ENCODE results near the gene OTOG.

The OTOG gene

DNA sequence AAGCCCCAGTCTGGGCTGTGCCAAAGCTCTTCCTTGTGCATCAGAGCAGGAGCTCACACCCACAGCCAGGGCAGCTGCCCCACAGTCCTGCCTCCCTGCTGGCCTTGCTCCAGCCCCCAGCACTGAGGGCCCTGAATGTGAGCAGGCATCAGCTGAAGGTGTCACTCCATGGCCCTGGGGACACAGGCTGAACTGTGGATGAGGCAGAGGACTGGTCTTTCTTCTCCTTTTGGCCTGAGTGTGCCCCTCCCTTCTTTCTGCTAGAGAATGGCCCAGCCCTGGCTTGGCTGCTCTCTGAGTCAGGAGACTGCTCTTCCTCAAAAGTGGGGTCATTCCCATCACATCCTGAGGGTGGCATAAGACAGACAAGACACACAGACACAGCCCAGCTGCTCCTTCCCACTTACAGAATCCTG, 16.2 kb downstream of the OTOG start:
- DNase-seq = no peak

DNA sequence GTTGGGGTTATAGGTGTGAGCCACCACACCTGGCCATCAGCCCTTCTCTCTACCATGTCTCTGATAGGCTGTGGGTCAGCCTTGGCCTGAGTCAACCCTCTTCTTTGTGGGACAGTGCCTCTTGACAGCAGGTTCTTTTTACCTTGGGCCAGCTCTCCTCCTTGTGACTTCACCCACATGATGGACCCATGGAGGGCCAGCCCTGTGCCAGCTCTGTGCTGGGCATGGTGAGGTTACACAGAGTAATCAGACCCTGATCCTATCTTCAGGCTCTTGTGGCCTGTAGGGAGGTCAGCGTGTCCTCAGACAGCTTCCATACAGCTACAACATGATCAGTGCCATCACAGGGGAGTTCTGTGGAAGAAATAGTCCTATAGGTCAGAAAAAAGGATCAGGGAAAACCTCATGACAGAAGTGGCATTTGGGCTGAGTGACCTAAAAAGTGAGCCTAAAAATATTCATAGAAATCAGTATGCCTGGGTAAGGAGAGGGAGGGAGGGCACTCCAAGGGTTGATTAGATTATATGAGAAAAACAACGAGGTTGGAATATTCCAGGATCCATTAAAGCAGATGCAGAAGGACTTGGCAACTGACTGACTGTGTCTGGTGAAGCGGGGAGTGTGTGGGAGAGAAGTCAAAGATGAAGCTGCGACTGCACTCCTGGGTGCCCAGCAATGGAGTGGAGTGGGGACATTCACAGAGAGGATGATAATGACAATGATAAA, 17.1 kb downstream of the OTOG start:
- DNase-seq = no peak

DNA sequence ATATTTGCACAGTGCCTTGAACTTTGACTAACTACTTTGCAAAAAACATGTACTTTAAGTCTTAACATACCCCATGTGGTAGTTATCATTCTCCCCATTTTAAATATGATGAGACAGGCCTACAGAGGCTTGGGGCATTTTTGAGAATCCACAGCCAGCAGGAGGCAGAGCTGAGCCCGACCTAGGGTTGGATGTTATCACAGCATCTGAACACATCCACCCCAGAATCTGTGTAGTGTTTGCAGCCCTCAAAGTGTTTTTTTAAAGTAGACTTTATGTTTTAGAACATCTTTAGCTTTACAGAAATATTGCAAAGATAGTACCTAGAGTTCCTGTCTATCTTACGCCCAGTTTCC, 17.6 kb downstream of the OTOG start:
- DNase-seq = peak; percentile 13

DNA sequence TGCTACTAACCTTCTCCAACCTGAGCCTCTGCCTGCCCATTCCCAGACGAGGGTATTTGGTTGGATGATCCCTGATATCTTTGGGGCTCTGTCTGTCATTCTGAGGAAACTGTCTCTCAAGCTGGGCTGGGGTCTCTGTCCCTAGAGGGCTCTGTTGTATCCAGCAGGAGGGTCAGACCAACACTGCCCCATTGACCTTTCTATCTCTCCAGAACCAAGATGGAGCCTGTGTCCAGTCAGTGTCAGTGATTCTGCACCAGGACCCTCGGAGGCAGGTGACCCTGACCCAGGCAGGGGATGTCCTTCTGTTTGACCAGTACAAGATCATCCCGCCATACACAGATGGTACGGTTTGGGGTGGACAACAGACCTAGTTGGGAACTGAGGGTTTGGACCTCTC, 21.9 kb downstream of the OTOG start:
- DNase-seq = no peak

DNA sequence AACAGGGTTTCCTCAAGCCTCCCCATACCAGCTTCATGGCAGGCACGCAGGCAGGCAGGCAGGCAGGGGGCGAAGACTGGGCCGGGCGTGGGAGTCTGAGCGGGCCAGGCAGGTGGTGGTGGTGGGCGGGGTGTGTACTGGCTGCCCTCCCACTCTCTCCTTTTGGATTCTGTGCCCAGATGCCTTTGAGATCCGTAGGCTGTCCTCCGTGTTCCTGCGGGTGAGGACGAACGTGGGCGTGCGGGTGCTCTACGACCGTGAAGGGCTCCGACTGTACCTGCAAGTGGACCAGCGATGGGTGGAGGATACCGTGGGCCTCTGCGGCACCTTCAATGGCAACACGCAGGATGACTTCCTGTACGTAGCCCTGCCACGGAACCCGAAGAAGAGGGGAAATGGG, 23.0 kb downstream of the OTOG start:
- DNase-seq = no peak

DNA sequence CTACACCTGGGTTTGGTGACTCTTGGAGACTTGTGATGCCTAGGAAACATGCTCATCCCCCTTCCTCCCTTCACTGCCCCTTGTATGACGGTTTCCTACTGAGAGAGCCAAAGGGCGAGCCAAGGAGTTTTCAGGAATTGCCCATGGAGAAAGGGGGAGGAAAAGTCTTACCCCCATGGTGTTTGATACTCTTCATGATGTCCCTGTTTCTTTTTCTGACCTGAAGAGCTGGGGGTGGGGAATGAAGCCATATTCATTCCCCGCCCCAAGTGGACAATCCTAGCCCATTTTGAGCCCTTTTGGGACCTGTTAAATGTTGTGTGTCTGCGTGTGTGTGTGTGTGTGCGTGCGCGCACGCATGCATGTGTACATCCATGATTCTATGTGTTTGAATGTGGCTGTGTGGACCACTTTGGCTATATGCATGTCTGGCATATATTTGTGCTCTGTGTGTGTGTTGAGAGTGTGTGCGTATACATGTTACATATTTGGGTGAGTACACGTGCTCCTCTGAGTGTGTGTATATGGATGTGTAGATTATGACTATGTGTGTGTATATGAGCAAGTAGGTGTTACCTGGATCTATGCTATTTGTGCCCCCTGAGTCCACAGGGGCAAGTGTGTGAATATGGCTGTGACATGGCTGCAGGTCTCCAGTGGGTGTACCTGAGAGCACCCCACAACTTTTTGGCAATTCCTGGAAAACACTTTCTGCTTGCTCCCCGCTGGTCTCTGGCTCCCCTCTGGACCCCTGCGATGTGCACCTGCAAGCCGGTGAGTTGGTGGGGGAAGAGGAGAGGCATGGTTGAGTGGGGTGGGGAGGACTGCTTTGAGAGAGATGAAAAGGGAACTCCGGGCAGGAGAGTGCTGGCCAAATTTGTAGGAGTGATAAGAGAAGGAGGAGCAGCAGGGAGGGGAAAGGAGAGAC, 24.6 kb downstream of the OTOG start:
- no peak for DNase-seq

DNA sequence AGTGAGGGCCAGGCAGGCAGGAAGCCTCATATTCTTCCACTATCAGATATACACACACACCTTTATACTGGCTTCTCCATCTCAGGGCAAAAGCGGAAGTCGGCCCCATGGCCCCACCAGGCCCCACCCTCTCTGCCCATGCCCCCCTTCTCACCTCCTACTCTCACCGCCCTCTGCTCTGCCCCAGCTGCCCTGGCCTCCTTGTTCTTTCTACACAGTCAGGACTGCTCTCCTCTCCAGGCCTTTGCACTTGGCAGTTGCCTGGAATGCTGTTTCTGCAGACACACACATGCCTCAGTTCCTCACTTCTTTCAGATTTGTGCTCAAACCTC, 25.3 kb downstream of the OTOG start:
- DNase-seq = no peak

DNA sequence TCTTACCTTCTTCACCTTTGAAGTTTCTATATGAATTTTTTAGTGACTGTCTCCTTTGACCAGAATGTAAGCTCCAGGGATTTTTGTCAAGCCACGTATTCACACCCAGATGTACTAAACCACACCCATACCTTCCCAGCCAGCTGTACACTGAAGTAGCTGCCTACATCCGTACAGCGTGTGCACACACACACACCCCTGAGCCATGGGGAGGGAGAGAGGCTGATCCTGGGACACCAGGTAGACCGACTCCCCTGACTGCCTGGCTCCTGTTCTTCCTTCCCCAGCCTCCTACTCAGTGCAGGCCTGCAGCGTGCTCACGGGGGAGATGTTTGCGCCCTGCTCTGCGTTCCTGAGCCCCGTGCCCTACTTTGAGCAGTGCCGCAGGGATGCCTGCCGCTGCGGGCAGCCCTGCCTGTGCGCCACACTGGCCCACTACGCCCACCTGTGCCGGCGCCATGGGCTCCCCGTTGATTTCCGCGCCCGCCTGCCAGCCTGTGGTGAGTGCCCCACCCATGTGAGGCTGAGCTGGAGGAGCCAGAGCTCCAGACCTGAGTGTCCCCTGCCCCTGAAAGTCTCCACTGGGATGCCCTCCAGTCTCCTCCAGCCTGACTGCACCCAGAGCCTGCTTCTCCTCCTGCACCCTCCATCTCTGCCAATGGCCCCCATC, 25.9 kb downstream of the OTOG start:
- no peak for DNase-seq

DNA sequence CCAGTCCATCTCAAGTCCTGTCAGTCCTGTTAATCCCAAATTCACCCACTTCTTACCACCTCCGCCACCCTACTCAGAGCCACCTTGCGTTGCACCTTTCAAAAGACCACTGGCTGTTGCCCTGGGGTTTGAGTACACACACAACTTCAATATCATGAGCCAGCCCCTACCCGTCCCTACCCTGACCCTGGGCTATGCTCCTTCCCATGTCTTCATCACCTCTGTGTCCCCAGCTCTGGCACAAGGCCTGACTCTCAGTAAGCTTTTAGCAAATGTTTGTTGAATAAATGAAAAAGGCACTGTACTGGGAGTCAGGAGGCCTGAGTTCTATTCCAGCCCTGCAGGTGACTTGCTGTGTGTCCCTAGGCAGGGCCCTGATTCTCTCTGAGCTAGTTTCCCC, 26.5 kb downstream of the OTOG start:
- no peak for DNase-seq

DNA sequence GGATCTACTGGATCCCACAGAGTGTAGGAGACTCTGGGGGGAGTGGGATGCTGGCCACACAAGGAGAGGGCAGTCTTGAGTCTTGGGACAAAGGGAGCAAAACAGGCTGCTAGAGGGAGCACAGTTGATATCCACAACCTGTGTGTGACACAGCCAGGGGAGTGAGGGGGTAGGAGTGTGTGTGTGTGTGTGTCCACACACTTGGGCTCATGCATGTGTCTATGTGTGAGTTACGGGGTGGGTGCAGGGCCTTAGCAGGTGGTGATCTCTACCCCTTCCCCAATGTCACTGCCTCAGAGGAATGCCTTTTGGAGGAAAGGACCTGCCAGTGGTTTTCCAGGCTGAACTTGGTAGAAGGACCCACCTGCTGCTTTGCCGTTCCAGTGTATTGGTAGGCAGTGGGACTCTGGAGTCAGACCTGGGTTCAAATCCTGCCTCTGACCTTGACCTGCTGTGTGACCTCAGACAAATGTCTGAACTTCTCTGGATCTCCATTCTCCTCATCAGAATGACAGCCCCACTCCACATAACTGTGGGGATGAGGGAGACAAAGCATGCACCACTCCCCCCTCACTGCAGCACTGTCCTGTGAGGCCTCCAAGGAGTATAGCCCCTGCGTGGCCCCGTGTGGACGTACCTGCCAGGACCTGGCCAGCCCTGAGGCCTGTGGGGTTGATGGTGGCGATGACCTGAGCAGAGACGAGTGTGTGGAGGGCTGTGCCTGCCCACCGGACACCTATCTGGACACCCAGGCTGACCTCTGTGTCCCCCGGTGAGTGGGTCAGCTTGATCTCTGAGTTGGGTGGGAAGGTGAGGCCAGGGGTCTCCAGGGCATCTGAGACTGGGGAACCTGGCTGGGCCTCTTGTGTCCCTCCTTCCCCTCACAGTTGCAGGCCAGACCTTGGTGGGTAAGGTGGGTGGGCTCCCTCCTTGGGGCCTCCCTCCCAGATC, 27.4 kb downstream of the OTOG start:
- DNase-seq = no peak

DNA sequence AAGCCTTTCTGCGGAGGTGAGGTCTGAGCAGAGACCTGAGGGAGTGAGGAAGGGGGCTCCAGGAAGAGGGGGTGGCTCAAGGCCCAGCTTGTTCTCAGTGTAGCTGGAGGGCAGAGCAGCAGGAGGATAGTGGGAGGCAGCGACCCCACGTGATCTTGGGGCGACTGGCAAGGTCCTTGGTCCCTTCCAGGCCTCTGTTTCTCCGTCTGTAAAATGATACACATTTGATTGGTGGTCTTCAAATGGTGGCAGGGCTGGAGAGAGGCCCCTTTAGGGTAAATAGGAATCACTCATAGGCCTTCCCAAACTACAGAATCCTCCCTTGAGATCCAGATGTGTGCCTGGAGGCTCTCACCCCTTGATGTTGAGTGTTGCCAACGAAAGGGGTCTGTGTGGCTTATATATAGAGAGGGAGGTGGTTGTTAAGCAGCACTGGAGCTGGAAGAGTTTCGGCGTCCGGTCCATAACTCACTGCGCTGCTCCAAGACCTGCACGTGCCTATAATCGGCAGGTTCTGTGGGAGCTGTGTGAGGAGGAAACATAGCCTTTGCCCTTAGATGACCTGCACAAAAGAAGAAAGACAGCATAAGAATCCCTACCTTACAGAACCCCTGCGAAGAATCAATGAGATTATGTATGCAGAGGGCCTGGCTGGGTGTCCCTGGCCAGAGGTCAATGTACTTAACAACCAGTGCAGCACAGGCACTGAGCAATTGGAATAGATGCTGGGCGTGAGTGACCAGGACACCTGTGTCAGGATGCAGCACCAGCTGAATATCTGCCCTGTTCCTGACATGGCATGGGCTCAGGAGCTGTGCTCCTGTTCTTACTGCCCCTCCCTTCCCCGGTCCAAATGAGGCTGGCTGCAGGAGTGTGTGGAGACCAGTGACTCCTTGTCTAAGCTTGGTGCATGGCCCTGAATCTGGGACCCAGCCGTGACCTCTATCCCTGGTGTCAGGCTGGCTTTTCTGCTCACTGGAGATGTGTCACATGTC, 28.7 kb downstream of the OTOG start:
- DNase-seq = no peak

DNA sequence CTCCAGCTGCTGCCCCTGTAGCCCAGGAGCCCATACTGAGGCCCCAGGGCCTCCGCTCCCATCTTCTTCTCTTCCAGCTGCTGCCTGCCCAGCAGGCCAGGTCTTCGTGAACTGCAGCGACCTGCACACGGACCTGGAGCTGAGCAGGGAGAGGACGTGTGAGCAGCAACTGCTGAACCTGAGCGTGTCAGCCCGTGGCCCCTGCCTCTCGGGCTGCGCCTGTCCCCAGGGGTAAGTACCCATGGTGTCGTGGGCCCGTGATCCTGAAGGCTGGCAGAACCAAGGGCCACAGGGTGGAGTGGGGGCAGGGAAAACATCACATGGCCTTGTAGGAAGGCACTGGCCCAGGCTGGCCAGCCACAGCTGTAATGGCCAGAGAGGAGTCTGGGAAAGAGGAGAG, 31.2 kb downstream of the OTOG start:
- DNase-seq = no peak

DNA sequence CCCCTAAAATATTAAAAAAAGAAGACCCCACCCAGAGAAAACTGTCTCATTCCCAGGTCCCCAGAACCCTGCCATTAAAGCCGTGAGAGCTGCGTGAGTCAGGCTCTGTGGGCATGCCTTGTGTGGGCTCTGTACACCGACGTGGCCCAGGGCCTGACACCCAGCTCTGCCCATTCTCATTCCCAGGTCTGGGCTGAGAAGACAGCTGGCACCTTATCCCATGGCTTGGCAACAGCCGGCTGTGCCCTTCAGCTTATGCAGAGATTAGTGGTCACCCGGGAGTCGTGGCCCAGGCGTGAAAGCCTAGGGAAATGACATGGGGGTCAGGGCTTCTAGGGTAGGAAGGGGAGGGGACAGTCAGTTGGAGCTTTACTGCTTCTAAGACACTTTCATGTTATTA, 31.9 kb downstream of the OTOG start:
- no peak for DNase-seq

DNA sequence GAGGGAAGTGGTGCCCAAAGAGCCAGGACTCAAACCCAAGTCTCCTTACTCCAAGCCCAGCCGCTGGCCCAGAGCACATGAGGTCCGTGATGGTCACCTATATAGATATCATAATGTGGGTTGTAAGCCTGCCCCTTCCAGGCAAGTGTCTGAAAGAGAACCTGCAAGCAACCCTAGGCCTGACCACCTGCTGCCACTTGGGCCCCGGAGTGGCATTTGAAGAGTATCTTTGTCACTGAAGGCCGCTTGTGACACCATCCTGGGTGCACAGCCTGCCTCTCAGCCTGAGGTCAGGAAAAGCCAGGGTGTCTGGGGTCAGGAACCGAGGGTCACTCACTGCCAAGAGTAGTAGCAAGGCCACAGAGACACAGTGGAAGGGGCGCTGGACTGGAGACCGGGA, 32.4 kb downstream of the OTOG start:
- DNase-seq = no peak

DNA sequence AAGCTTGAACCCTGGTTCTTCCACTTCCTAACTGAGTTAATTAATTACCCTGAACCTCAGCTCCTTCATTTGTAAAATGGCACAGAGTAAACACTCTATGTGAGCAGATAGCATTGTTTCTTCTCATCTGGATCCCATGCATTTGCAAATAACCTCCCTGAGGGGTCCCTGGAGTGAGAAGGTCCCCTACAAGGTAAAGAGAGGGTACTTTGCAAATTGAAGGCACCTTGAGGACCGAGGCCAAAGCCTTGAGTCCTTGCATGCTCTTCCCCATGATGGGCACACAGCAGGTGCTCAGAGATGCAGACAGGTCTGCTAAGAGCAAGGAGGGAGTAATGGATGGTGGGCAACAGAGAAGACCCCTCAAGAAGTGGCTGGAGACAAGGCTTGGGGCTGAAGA, 33.2 kb downstream of the OTOG start:
- no peak for DNase-seq

DNA sequence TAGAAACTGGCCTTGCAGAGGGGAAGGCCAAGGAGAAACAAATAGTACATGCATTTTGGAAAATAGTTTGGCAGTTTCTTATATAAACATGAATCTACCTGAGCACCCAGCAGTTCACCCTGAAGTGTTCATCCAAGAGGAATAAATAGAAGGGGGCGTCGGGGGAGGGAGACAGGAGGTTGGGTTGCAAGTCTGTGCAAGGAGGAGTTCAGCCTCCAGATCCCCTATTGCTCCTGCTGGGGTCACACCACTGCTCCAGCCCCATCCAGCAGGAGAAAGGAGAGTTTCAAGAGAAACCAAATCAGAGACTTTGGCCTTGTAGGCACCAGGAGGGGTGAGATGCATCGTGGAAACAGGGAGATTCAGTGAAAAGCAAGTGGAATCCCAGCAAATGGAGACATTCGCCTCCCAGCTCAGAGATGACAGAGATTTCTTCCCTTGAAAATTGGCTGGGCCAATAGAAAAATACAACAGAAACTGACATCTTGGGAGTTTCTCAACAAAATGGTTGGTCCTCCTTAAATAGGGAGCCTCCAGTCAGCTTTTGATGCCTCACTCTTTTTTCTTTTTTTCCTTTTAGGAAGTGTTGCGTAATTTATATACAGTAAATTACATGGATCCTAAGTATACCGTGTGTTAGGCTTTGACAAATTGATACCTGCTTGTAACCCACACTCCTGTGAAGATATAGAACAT, 34.1 kb downstream of the OTOG start:
- no peak for DNase-seq

DNA sequence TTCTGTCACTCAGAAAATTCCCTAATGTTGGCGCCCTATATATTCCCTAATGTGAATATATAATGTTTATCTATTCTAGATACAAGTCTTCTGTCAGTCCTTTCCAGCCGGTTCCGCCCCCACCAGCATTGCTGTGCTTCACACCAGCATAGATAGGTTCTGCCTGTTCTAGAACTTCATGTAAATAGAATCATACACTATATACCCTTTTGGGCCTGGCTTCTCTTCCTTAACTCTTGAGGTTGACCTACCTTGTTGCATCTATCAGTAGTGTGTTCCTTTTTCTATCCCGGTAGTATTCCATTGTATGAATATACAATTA, 34.6 kb downstream of the OTOG start:
- no peak for DNase-seq

DNA sequence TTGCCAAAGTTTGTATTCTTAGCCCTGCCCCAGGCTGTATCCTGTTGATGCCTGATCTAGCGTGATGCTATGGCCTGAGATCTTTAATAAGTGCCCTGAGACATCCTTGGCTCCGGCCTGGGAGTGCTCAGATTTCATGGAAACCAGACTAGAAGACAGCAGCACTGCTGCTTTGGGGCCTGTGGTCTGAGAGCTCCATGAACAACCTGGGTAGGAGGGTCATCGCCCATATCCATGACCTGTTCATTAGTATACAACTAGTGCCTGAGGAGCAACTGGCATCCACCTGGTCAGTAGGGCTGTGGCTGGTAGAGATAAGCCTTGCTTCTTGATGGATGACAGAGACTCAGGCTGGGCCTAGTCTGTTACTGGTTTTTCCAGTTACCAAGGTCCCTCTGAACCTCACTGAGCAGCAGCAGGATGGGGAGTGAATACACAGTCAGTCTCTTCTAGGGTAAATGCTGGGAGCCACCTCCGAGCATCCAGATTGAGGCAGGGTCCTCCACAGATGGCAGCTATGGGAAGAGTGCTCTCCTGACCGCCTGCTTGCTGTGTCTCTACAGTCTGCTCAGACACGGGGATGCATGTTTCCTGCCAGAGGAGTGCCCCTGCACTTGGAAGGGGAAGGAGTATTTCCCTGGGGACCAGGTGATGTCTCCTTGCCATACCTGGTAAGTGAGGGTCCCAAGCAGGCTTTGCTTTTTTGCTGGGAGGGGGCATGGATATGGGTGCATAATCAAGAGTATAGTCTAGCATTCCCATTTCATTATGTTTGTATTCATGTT, 39.0 kb downstream of the OTOG start:
- no peak for DNase-seq

DNA sequence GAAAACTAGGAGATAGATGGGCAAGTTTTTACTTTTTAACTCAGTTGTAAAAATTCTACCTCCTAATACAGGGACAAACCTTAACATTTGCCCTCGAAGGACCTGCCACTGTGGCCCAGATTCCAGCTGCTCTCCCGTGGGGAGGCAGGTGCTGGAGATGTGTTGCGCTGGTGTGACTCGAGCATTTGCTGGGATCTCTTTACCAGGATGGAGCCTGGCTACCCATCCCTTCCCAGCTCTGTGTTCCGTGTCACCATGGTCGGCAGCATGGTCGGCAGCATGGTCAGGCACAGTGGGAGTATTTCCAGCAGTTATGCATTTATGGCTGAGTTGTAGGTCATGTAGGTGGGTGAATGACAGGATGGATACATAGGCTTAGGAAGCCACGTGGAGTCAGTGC, 41.1 kb downstream of the OTOG start:
- DNase-seq = no peak

DNA sequence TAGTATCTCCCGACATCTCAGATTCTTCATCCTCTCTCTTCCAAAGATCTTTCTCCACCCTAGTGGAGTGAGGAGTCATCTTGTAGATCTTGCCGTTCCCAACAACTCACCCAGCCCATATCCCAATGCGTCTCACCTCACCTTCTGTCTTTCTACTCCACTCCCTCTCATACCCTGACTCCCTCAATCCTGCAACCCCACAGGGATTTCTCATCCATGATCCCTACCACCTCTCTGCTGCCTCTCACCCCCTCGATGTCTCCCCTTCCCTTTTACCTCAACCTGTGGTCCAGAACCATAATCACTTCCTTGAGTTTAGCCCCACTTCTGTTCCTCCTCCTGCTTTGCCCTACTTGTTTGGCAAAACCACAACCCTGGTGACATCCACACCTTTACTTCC, 41.7 kb downstream of the OTOG start:
- DNase-seq = no peak

All from activated CD4-positive, alpha-beta T cell treated with anti-CD3 and anti-CD28 coated beads, Interleukin-2, Interleukin-6, amounts not matched to agents 100 ng/mL and 50 ng/mL, durations not matched to agents 16 hours and 8 hours (primary cell).